8988T (cell line): Measurements from ENCODE around the gene SEMA4B.
A peak's percentile ranks its signal among the peaks of the same experiment; 100 is the strongest.

ENCODE experiments used
- DNase-seq: peaks from one replicate; pipeline ENCODE4 v3.0.0; 2011

The SEMA4B gene

GRCh38 chr15:90207252-90207651 lies 6.1 kb downstream of the SEMA4B start:
- DNase-seq: no peak

DNA sequence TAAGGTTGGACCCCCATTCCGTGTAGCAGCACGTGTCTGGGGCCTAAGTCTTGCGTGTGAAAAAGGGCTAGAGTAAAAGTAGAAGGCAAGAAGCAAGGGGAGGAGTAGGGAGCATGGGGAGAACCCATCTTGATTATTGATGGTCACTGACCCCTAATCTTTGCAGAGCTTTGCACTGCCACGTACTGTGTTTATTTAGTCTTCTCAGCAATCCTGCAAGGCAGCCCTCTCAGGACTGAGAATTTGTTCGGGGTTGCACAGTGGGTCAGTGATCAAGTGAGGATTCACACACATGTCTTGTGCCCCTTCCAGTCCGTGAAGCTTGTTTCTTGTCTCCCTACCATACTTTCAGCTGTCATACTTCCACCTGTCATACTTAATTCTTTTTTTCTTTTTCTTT lies 7.2 kb downstream of the SEMA4B start:
- DNase-seq: no peak

DNA sequence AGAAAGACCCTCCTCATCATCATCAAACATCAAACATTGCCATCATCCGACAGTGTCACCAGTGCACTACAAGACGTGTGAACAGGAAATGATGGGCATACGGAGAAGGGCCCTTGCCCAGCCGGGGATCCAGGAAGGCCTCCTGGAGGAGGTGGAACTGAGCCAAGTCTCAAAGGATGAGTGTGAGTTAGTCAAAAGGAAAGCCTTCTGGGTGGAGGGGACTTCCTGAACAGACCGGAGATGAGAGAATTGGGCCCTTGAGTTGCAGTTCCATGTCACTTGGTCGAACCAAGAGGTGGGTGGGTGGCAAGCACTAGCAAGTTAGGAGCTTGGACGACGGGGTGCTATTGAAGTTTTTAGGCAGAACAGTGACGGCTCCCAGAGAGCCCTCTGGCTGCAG lies 8.5 kb downstream of the SEMA4B start:
- DNase-seq: no peak

DNA sequence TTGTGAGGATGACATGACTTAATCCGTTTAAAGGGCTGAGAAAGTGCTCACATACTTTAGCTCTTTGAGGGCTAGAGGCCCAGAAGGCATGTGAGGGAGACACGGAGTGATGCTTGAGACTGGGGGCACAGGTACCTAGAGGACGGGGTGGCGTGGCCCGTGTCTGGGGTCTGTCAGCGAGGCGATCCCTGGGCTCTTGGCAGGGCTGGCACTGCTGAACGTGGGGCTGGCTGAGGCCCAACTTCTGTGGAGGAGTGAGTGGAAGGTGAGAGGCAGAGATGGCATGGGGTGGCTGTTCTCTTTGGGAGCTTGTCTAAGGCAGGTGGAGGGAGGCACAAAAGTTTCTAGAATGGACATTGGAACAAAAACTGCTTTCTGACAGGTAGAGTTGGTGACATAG lies 9.5 kb downstream of the SEMA4B start:
- DNase-seq: no peak

DNA sequence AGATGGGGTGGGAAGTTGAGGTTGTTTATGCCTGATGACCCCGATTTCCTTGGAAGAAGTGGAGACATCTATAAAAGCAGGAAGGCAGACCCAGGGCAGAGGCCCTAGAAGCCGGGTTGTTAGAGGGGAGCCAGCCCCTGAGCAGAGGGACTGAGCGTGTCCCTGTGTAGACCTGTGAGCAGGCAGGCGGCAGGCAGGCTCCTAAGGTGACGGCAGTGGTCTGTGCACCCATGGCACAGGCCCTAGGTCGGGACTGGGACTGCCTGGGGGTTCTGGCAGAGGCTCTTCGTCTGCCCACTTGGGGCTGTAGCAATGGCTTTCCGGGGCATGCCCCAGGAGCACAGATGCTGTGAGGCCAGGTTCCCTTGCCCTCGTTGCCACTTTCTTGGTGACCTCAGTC lies 9.9 kb downstream of the SEMA4B start:
- DNase-seq: no peak

DNA sequence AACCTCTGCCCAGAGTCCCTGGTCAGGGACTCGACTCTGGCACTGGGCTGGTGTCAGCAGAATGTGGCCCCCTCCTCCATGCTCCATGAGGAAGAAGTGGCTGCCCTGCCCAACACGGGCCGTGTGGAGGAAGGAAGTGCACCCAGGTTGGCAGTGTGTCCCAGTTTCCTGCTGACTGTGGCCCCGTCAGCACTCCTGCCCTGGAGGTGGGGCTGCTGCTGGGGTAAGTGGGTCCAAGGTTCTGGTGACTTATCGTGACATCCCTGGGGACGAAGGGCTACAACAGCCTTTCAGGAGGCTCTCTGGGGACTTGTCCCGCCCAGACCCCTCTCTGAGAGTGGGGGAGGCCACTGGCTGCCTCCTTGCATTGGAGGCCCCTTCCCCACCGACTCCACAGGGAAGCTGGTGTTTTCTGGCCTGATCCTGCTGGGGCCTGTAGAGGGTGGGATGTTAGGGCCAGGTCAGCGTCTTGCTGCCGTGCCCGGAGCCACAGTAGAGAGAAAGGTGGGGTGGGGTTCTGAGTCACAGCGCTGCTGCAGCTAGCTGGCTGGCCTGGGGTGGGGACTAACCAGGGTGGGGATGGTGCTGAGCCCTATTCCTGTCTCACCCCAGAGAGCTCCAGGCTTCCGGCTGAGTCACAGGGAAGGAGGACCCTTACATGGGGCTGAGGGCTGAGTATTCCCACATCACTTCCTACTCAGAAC lies 10.5 kb downstream of the SEMA4B start:
- peak; percentile 60 for DNase-seq

DNA sequence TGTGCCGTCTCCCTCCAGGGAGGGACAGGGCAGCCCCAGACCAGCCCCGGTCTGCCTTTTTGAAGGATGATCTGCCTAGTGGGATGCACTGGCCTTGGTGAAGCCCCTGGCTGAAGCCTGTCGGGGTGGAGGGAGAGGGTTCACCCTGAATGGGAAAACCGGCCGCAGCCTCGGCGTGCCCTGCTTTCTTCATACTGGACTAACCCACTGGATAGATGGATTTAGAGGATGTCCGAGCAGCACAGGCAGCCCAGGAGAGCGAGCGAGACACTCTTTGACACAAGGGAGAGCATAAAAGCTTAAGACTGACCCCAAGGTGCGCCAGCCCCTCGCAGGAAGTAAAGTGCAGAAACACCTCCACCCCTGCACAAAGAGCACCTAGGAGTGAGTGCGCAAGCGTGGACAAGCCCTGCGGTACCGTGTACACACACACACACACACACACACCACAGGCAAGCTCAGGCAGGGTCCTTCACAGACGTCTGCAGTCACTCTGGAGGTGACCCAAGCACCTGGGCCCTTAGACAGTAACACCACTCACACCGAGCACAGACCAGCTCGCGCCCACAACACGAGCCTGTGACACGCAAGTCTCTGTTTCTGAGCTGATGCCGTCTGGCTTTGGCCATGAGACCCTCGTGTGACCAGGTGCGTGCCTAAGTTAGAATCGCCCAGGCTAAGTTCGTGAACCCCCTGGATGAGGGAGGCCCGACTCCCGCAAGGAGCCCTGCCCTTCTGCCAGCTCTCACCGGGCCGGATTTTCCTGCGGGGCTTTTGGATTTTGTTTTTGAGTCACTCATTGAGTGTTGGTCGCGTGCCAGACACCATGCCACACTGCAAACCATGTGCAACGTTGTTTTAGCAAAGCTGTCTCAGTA lies 11.3 kb downstream of the SEMA4B start:
- no peak for DNase-seq

- DNase-seq: no peak
These were observed 12.1 kb downstream of the SEMA4B start for GRCh38 chr15:90213122-90213817.

DNA sequence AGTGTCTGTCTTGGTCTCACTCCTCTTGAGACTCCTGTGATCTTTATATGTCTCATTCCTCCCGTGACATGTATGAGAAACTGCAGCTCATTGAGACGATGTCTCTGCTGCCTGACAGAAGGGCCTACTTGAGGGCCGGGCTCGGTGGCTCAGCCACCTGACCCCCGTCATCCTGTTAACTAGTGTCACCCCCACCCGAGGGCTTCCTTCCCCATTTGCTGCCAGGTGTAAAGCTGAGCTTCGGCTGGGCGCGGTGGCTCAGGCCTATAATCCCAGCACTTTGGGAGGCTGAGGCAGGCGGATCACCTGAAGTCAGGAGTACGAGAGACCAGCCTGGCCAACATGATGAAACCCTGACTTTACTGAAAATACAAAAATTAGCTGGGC lies 12.7 kb downstream of the SEMA4B start:
- no peak for DNase-seq

GRCh38 chr15:90214553-90215196 lies 13.5 kb downstream of the SEMA4B start:
- DNase-seq: no peak

GRCh38 chr15:90217671-90218394 lies 16.7 kb downstream of the SEMA4B start:
- no peak for DNase-seq

DNA sequence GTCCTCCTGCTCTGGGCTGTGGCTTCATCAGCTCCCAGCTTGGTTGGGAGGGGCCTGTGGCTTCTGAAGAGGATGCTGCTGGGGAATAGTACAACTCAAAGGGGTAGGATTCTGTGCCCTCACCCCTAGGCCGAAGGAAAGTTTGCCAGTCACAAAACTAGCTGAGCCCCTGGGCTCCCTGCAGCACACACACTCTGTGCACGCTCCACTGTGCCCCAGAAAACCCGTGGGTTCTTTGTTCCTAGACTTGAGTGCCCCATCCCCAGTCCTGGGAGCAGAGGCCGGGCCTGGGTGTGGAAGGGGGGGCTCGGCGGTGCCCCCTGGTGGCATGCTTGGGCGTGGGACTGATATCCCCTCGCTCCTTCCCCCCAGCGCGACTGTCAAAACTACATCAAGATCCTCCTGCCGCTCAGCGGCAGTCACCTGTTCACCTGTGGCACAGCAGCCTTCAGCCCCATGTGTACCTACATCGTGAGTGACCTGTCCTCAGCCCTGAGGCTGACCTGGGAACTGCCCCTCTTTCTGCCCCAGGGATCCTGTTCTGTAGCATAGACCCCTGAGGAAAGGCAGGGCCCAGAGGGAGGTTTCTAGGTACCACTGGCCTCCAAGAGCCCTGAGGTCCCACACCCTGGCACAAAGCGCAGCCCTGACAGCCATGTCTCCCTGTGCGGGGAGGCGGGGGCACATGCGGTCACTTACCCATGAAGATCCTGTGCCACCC lies 18.5 kb downstream of the SEMA4B start:
- DNase-seq: peak; percentile 75

DNA sequence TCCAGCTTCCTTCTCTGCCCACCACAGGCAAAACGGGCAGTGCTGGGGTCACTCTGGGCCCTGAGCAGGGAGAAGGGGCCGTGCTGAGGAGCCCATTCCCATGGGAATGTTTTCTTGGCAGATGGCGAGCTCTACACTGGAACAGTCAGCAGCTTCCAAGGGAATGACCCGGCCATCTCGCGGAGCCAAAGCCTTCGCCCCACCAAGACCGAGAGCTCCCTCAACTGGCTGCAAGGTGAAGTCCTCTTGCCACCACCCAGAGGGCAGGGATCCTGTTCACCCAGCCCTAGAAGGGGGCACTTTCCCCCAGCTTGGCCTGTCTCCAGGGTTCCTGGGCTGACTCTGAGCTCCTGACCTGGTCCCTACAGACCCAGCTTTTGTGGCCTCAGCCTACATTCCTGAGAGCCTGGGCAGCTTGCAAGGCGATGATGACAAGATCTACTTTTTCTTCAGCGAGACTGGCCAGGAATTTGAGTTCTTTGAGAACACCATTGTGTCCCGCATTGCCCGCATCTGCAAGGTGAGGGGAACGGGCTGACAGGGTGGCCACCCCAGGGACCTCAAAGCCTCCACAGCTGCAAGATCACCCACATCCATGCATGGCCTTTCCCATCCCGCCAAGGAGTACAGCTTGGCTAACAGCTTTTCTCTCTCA lies 20.2 kb downstream of the SEMA4B start:
- DNase-seq: peak; percentile 68

GRCh38 chr15:90222547-90222946 lies 21.4 kb downstream of the SEMA4B start:
- no peak for DNase-seq

DNA sequence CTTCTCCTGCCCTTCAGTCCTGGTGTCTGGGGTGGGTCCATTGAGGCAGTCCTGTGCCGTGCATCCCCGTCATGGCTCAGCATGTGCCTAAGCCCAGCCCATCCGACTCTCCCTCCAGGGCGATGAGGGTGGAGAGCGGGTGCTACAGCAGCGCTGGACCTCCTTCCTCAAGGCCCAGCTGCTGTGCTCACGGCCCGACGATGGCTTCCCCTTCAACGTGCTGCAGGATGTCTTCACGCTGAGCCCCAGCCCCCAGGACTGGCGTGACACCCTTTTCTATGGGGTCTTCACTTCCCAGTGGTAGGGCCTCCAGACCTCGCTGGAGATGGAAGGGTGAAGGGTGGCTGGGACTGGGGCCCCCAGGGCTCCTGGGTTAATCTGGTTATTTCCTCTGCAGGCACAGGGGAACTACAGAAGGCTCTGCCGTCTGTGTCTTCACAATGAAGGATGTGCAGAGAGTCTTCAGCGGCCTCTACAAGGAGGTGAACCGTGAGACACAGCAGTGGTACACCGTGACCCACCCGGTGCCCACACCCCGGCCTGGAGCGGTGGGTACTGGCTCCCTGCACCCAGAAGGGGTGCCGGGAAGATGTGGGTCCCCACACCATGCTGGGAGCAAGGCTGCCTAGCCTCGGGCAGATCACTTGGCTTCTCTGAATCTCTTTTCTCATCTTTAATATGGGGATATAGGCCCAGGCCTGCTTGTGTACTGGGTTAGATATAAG lies 22.5 kb downstream of the SEMA4B start:
- no peak for DNase-seq

- no peak for DNase-seq
These were observed 23.9 kb downstream of the SEMA4B start for GRCh38 chr15:90225047-90225446.

DNA sequence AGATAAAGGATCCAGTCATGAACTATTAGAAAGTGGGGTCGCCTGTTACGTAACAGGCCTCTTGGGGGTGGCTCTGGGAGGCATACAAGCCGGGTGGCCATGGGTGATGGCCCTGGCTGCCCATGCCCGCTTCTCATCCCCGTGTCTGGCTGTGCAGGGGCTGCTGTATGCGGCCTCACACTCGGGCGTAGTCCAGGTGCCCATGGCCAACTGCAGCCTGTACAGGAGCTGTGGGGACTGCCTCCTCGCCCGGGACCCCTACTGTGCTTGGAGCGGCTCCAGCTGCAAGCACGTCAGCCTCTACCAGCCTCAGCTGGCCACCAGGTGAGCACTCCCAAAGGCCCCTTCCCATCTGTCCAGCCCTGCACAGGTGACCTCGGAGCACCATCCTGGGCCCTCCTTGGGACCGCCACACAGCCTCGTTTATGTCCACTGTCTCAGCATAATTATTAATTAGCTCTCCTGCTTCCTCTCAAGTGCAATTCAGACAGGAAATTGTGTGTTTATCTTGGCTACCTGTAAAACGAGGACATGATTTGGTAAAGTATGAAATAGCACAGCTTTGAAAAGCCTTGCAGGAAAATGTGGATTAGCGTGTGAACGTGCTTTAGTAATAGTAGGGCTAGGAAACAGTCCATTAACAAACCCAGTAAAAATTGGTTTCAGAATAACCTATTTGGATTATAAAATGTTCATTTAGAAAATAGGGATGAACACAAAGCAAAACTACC lies 24.5 kb downstream of the SEMA4B start:
- DNase-seq: no peak

DNA sequence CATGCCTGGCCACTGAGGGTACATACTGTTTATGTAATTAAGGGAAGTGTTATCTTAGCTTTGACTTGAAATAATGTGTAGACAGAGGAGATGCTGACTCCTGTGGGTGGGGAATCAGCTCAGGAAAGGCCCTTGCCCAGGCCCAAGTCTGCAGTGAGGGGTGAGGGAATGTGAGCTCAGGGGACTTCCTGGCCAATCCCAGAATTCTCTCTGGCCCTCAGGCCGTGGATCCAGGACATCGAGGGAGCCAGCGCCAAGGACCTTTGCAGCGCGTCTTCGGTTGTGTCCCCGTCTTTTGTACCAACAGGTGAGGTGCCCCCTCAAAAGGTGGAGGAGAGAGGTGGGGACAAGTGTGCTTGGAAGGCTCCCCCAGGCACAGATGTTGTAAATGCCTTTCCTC lies 26.2 kb downstream of the SEMA4B start:
- no peak for DNase-seq

- DNase-seq: no peak
These were observed 27.0 kb downstream of the SEMA4B start for GRCh38 chr15:90227816-90228772.
